Uterus (tissue), 2 donors: Measurements from ENCODE around the gene NAXE.

ENCODE experiments used
- CTCF ChIP-seq, 4 experiments: fragments of 200-600 bp in 2 of 4; fragments of 450-650 bp in 2 of 4; sonication (generic) in 2 of 4; IDR thresholded peaks; one replicate each; pipeline ENCODE4 v1.5.1; 2016 to 2019; ENCODE audit warnings: antibody characterized with exemption in 4 of 4, mild to moderate bottlenecking in 2 of 4, moderate library complexity in 1 of 4
- POLR2A ChIP-seq, 2 donors: fragments of 450-650 bp; IDR thresholded peaks; one replicate each; pipeline ENCODE4 v1.6.1; 2016; ENCODE audit warnings: antibody characterized with exemption in 2 of 2, mild to moderate bottlenecking in 1 of 2, moderate library complexity in 1 of 2

DNA sequence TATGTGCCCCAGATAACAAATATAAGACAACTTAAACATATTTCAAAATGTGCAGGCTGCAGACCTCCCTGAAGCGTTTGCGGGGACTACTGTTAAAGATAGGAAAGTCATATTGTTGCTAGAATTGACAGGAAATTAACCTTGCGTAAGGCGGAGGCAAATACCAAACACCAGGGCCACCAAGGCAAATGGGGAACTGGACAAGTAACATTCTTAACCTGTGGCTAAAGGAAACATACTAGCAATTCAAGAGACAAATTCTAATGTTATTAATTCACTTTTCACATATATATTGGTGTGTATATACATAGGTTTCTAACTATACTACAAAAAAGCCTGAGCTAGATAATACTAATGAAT, 34.5 kb downstream of the NAXE start:
- no peak for TF ChIP-seq CTCF (IDR thresholded peaks at IDR 0.05)
- TF ChIP-seq POLR2A (IDR thresholded peaks at IDR 0.05): peak in 1 of 2 donors; percentile 2
